ENCODE data around the gene MT1X.

DNA sequence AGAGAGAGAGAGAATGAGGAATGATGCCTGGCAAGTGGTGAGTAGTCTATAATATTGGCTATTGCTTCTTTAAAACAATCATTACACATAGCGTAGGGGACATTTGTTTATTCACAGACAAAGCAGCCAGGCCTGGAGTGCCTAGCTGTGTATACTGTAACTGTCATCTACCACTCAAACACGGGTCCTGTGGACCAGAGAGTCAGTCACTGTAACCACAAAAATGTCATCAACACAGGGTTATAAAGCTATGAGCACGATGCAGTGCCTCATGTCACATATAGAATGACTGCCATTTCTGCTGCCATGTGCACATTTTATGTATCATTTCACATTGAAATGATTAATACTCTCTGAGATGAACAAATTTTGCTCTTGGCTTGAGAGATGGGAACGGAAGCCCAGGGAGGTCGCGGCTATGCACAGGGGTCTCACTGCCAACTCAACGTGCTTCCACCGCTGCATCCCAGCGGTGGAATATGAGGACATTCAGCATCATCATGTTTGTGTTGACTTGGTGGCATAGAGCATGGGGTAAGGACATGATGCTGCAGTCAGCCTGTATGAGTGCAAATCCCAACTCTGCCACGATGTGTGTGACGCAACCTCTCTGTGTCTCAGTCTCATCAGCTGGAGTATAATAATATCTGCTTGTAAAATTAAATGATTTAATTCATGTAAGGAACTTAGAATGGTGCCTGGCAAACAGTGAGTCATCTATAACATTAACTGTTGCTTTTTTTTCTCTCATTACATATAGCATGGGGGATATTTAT is 9.3 kb upstream of the MT1X start:
- no peak for TF ChIP-seq POLR2A (IDR thresholded peaks at IDR 0.05; ENCODE audit: low read length)
- TF ChIP-seq ZNF302 (CRISPR knock-in tag; IDR thresholded peaks at IDR 0.05) = no peak
- TF ChIP-seq, protein P1, sequence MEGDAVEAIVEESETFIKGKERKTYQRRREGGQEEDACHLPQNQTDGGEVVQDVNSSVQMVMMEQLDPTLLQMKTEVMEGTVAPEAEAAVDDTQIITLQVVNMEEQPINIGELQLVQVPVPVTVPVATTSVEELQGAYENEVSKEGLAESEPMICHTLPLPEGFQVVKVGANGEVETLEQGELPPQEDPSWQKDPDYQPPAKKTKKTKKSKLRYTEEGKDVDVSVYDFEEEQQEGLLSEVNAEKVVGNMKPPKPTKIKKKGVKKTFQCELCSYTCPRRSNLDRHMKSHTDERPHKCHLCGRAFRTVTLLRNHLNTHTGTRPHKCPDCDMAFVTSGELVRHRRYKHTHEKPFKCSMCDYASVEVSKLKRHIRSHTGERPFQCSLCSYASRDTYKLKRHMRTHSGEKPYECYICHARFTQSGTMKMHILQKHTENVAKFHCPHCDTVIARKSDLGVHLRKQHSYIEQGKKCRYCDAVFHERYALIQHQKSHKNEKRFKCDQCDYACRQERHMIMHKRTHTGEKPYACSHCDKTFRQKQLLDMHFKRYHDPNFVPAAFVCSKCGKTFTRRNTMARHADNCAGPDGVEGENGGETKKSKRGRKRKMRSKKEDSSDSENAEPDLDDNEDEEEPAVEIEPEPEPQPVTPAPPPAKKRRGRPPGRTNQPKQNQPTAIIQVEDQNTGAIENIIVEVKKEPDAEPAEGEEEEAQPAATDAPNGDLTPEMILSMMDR (IDR thresholded peaks at IDR 0.05) = no peak
- TF ChIP-seq CBX8 (IDR thresholded peaks at IDR 0.05) = no peak
- TF ChIP-seq EP300 (IDR thresholded peaks at IDR 0.05) = no peak
- TF ChIP-seq NR3C1 (IDR thresholded peaks at IDR 0.05) = no peak
